ENCODE results near the gene PEAK3. TPM values are rescaled to one million over a fixed set of nuclear protein-coding genes. Genes with fewer than 3 reads are reported as not detected.
A peak's percentile ranks its signal among the peaks of the same experiment; 100 is the strongest.

Gene PEAK3, protein sequence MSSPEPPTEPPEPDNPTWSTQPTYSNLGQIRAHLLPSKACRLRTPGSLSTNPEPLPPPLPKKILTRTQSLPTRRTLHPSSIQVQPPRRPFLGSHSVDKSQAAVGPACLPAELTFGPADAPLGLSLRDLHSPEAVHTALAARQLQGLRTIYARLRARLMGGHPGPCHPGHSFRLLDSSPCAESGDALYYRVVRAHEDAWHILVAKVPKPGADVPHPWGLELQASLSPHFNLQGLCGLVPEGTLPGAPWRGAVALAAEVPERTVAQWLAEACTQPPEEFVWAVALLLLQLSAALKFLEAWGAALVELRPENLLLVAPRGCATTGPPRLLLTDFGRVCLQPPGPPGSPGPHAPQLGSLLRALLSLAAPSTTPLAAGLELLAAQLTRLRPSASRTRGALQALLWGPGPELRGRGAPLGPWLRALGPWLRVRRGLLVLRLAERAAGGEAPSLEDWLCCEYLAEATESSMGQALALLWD
- not detected in 2 replicates for total RNA-seq
- 0.15 and 0.57 TPM in 2 replicates for polyA plus RNA-seq

DNA sequence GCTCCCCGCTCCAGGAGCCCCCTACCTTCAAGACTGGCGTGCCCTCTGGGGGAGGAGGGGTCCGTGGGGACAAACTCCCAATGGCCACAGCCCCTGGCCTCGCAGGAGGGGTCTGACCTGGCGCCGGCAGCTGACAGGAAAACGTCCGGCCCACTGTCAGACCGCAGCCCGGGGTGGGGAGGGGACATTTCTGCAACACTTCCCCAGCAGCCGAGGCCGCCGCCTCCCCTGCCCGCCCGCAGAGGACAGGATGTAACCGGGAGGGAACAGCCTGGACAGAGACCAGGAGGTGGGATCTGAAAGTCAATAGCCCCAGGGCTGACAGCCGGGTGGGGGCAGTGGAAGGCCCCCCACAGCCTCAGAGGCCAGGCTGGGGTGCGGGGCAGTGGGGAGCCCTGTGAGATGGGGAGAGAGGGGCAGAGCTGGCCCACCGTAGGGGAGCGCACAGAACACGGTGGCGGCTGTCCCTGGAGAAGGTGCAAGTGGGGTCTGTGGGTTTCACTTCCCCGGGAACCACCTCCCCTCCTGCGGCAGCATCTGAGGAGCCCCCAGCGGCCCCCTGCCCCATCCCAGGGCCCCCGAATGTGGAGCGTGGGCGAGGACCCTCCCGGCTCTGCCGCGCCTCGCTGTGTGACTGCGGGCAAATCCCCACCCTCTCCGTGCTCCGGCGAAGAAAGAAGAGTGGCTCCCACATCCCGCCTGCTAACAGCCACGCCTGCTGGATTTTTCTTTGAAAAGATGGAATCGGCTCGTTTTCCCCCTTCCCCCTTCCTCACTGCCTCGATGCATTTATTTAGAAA, at the start of gene PEAK3:
Gene PEAK3, minus strand, starts transcription at position 114 of the 800 bp plus-strand sequence. CDS start 1,244 bp downstream, outside the sequence.
- Histone ChIP-seq H3K9me3 (ENCODE audit: low read depth) (no peaks in the 10 kb centered on the region), H3K4me2 (peak within 1 kb of the TSS; percentile 84), H3K79me2 (no peaks in the 10 kb centered on the region), H3K4me3 (no peak within 1 kb of the TSS), H3K4me1 (ENCODE audit: insufficient read depth) (peaks cover 11% of the 10 kb centered on the region), H2AFZ (no peak within 1 kb of the TSS), H4K20me1 (ENCODE audit: insufficient read depth, poor library complexity, severe bottlenecking) (no peaks in the 10 kb centered on the region), H3K27me3 (peaks cover 20% of the 10 kb centered on the region), H3K36me3 (replicated peaks; ENCODE audit: insufficient read depth, low read depth) (no peaks in the 10 kb centered on the region), H3K9me2 (replicated peaks; ENCODE audit: insufficient read depth) (no peaks in the 10 kb centered on the region), H3K27ac (no peak within 1 kb of the TSS)
- TF ChIP-seq EZH2 (IDR thresholded peaks at IDR 0.05; ENCODE audit: borderline replicate concordance) (peak; percentile 16), EZH2phosphoT487 (IDR thresholded peaks at IDR 0.05; ENCODE audit: low read depth, severe bottlenecking, unreplicated experiment) (no peak)
- 7% methylated on average over 32 of the region's 41 CpGs for WGBS (ENCODE audit: low lambda C conversion rate, missing lambda C conversion rate)
- no peak for DNase-seq (ENCODE audit: low spot score)

DNA sequence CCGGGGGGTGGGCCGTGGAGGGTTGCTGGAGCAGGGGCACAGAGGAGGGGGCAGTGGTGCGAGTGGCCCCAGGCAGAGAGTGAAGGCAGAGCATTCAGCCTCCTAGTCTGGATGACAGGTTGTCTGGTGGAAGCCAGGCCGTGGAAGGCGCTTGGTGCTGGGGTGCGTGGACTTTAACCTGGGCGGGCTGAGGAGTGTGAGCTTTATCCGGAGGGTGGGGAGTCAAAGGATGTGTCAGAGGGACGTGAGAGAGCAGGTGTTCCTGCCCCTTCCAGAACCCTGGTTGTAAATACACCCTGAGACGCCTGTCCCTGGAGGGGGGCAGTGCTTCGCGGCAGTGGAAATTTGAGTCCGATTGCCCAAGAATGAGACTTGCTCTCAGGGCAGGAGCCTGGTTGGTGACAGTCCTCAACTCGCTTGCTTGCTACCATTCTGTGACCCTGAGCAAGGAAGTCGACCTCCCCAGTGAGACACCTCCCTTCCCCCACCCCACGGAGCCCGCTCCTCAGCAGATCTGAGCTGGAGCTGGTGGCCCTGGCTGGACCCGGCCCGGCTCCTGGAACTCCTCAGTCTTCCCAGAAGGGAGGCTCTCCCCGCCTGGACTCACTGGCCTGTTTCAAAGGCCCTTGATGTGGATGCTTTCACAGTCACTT, 48.8 kb upstream of the PEAK3 start:
- peaks cover 78% of the 10 kb centered on the region for H3K79me2 ChIP-seq
- no peaks in the 10 kb centered on the region for H3K9me2 ChIP-seq (replicated peaks; ENCODE audit: insufficient read depth)
- TF ChIP-seq EZH2phosphoT487 (IDR thresholded peaks at IDR 0.05; ENCODE audit: low read depth, severe bottlenecking, unreplicated experiment) (no peak), EZH2 (IDR thresholded peaks at IDR 0.05; ENCODE audit: borderline replicate concordance) (no peak)
- TF ChIP-seq, protein P1, sequence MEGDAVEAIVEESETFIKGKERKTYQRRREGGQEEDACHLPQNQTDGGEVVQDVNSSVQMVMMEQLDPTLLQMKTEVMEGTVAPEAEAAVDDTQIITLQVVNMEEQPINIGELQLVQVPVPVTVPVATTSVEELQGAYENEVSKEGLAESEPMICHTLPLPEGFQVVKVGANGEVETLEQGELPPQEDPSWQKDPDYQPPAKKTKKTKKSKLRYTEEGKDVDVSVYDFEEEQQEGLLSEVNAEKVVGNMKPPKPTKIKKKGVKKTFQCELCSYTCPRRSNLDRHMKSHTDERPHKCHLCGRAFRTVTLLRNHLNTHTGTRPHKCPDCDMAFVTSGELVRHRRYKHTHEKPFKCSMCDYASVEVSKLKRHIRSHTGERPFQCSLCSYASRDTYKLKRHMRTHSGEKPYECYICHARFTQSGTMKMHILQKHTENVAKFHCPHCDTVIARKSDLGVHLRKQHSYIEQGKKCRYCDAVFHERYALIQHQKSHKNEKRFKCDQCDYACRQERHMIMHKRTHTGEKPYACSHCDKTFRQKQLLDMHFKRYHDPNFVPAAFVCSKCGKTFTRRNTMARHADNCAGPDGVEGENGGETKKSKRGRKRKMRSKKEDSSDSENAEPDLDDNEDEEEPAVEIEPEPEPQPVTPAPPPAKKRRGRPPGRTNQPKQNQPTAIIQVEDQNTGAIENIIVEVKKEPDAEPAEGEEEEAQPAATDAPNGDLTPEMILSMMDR (IDR thresholded peaks at IDR 0.05; ENCODE audit: poor library complexity): no peak
- 55% methylated on average over 20 of the region's 20 CpGs for WGBS (ENCODE audit: low lambda C conversion rate, missing lambda C conversion rate)
- no peaks in the 10 kb centered on the region for H4K20me1 ChIP-seq (ENCODE audit: insufficient read depth, poor library complexity, severe bottlenecking)
- no peak overlapping the region for H2AFZ ChIP-seq
- peak overlapping the region; percentile 96 for H3K27ac ChIP-seq
- H3K4me2 ChIP-seq: peak overlapping the region; percentile 98
- H3K4me3 ChIP-seq: no peak overlapping the region
- peak; percentile 89 for DNase-seq (ENCODE audit: low spot score)
- no peaks in the 10 kb centered on the region for H3K9me3 ChIP-seq (ENCODE audit: low read depth)
- peaks cover 45% of the 10 kb centered on the region for H3K4me1 ChIP-seq (ENCODE audit: insufficient read depth)
- H3K27me3 ChIP-seq: no peaks in the 10 kb centered on the region
- H3K36me3 ChIP-seq (replicated peaks; ENCODE audit: insufficient read depth, low read depth): no peaks in the 10 kb centered on the region

DNA sequence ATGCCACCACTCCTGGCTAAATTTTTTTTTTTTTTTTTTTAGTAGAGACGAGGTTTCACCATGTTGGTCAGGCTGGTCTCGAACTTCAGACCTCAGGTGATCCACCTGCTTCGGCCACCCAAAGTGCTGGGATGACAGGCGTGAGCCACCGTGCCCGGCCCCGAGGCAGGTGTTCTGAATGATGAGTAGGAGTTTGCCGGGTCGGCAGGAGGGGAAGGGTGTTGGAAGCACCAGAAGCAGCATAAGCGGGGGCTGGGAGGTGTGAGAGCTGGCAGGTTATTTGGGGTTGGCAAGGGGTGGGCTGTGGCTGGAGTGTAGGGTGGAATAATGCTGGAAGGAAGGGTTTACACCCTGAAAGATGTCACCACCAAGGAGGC, 48.3 kb upstream of the PEAK3 start:
- DNase-seq (ENCODE audit: low spot score): no peak
- no peaks in the 10 kb centered on the region for H3K36me3 ChIP-seq (replicated peaks; ENCODE audit: insufficient read depth, low read depth)
- no peak for TF ChIP-seq EZH2 (IDR thresholded peaks at IDR 0.05; ENCODE audit: borderline replicate concordance)
- no peaks in the 10 kb centered on the region for H3K9me2 ChIP-seq (replicated peaks; ENCODE audit: insufficient read depth)
- H3K4me1 ChIP-seq (ENCODE audit: insufficient read depth): peaks cover 45% of the 10 kb centered on the region
- H3K4me3 ChIP-seq: no peak overlapping the region
- H3K4me2 ChIP-seq: peak overlapping the region; percentile 98
- H3K79me2 ChIP-seq: peaks cover 75% of the 10 kb centered on the region
- no peaks in the 10 kb centered on the region for H4K20me1 ChIP-seq (ENCODE audit: insufficient read depth, poor library complexity, severe bottlenecking)
- H3K27ac ChIP-seq: peak overlapping the region; percentile 96
- no peaks in the 10 kb centered on the region for H3K27me3 ChIP-seq
- WGBS (ENCODE audit: low lambda C conversion rate, missing lambda C conversion rate): 65% methylated on average over 9 of the region's 10 CpGs
- no peak overlapping the region for H2AFZ ChIP-seq
- no peaks in the 10 kb centered on the region for H3K9me3 ChIP-seq (ENCODE audit: low read depth)

DNA sequence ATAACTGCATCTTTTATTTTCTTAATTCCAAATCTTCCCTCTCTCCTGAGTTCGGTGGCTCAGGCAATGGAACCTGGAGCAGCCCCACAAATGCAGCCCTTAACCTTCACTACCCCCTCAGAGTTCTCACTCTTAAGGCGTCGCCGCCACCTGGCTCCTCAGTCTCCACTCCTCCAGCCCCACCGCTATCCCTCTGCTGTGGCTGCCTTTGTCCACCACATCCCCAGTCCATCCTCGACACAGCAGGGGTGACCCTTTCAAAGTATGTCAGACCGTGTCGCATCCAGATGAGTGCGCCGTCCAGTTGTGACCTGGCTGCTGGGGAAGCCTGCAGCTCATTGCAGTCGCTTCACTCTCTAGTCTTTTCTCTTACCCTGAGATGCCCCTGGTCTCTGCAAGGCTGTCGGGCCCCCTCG, 47.5 kb upstream of the PEAK3 start:
- 56% methylated on average over 12 of the region's 13 CpGs for WGBS (ENCODE audit: low lambda C conversion rate, missing lambda C conversion rate)
- no peaks in the 10 kb centered on the region for H4K20me1 ChIP-seq (ENCODE audit: insufficient read depth, poor library complexity, severe bottlenecking)
- H2AFZ ChIP-seq: no peak overlapping the region
- H3K27ac ChIP-seq: peak overlapping the region; percentile 96
- peak overlapping the region; percentile 95 for H3K4me3 ChIP-seq
- peaks cover 45% of the 10 kb centered on the region for H3K4me1 ChIP-seq (ENCODE audit: insufficient read depth)
- no peak for DNase-seq (ENCODE audit: low spot score)
- H3K9me2 ChIP-seq (replicated peaks; ENCODE audit: insufficient read depth): no peaks in the 10 kb centered on the region
- TF ChIP-seq EZH2 (IDR thresholded peaks at IDR 0.05; ENCODE audit: borderline replicate concordance): no peak
- TF ChIP-seq, protein P1 (IDR thresholded peaks at IDR 0.05; ENCODE audit: poor library complexity): no peak
- no peak for TF ChIP-seq EZH2phosphoT487 (IDR thresholded peaks at IDR 0.05; ENCODE audit: low read depth, severe bottlenecking, unreplicated experiment)
- H3K36me3 ChIP-seq (replicated peaks; ENCODE audit: insufficient read depth, low read depth): no peaks in the 10 kb centered on the region
- H3K4me2 ChIP-seq: peak overlapping the region; percentile 98
- no peaks in the 10 kb centered on the region for H3K9me3 ChIP-seq (ENCODE audit: low read depth)
- H3K79me2 ChIP-seq: peaks cover 69% of the 10 kb centered on the region
- H3K27me3 ChIP-seq: no peaks in the 10 kb centered on the region

All from hepatocyte (in vitro differentiated cells).